Body of pancreas (tissue), 4 donors: ENCODE results near the gene PLEKHG3.

ENCODE experiments used
- POLR2A ChIP-seq, 3 donors: fragments of 450-650 bp; IDR thresholded peaks; one replicate each; pipeline ENCODE4 v1.6.1; 2016; ENCODE audit warnings: antibody characterized with exemption in 3 of 3, mild to moderate bottlenecking in 2 of 3
- TF ChIP-seq, protein P1 (sequence below), 7 experiments: fragments of 450-650 bp in 4 of 7; fragments of 200-600 bp in 3 of 7; sonication (generic) in 3 of 7; IDR thresholded peaks; one replicate each; pipeline ENCODE4 v1.5.1; 2016 to 2019; ENCODE audit warnings: antibody characterized with exemption in 7 of 7

DNA sequence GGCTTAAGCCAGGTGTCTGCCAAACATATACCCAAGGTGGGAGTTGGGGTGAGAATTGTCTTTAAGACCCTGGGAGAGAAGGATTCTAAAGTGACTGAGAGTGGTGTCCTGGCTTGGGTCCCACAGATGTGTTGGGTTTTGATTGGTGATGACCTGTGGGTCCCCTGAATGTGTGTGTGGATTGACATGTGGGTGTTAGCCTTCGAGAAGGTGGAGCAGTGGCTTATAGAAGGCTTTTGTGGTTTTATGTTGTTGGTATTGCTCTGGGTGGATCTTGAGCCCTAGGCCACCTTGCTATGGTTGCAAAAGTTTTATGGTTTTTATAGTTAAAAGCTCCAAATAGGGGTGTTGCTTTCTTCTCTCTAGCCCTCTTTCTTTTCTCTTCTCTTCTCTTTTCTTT is 29.7 kb downstream of the PLEKHG3 start:
- TF ChIP-seq, protein P1, sequence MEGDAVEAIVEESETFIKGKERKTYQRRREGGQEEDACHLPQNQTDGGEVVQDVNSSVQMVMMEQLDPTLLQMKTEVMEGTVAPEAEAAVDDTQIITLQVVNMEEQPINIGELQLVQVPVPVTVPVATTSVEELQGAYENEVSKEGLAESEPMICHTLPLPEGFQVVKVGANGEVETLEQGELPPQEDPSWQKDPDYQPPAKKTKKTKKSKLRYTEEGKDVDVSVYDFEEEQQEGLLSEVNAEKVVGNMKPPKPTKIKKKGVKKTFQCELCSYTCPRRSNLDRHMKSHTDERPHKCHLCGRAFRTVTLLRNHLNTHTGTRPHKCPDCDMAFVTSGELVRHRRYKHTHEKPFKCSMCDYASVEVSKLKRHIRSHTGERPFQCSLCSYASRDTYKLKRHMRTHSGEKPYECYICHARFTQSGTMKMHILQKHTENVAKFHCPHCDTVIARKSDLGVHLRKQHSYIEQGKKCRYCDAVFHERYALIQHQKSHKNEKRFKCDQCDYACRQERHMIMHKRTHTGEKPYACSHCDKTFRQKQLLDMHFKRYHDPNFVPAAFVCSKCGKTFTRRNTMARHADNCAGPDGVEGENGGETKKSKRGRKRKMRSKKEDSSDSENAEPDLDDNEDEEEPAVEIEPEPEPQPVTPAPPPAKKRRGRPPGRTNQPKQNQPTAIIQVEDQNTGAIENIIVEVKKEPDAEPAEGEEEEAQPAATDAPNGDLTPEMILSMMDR (IDR thresholded peaks at IDR 0.05): no peak
- TF ChIP-seq POLR2A (IDR thresholded peaks at IDR 0.05): no peak
